ENCODE data around the gene ZNF71. TPM values are rescaled to one million over a fixed set of nuclear protein-coding genes. Genes with fewer than 3 reads are reported as not detected.

The ZNF71 gene
- total and polyA plus RNA-seq, 8 donors, result 2.1 to 18.2 (median 6.6) TPM; not detected in 1

GRCh38 chr19:56566904-56567273, 28.2 kb upstream of the ZNF71 start:
- peak; percentile 46 to 65 for DNase-seq
- Histone ChIP-seq H3K36me3 (peaks cover 11 to 62% (median 37%) of the 10 kb centered on the region in 4 donors), H3K9me3 (peaks cover 44 to 94% (median 66%) of the 10 kb centered on the region in 4 donors), H3K4me3 (peak overlapping the region; percentile 81 to 97 (median 87)), H3K27ac (peak overlapping the region; percentile 81 to 87 (median 83)), H3K27me3 (no peaks in the 10 kb centered on the region), H3K4me1 (peaks cover 0 to 20% (median 15%) of the 10 kb centered on the region in 4 donors)
- WGBS, 5 donors, result 0 to 5% (median 2%) methylated on average over 15 to 23 of the region's 23 CpGs
- intact Hi-C loops (cut with DNase I; ENCODE audit: low total_unique reads), result no loop called here
- TF ChIP-seq EP300 (IDR thresholded peaks at IDR 0.05), result no peak
- no peak for TF ChIP-seq POLR2A (IDR thresholded peaks at IDR 0.05)
- no peak for TF ChIP-seq POLR2AphosphoS5 (IDR thresholded peaks at IDR 0.05)
- no peak for TF ChIP-seq CTCF (IDR thresholded peaks at IDR 0.05)

GRCh38 chr19:56567274-56568120, 27.6 kb upstream of the ZNF71 start, which contains the start of gene ZNF470:
Gene ZNF470, plus strand, starts transcription at chr19:56567468. Its CDS starts 2,844 bp downstream, at chr19:56570312.
- WGBS, 5 donors, result 2 to 11% (median 4%) methylated on average over 35 to 66 of the region's 66 CpGs

GRCh38 chr19:56572589-56572988, 22.5 kb upstream of the ZNF71 start:
- Histone ChIP-seq H3K36me3 (peaks cover 30 to 91% (median 87%) of the 10 kb centered on the region in 4 donors), H3K9me3 (peaks cover 66 to 100% (median 87%) of the 10 kb centered on the region in 4 donors), H3K27ac (no peak overlapping the region), H3K27me3 (no peaks in the 10 kb centered on the region), H3K4me3 (no peak overlapping the region), H3K4me1 (peaks cover 0 to 13% (median 8%) of the 10 kb centered on the region in 4 donors)
- intact Hi-C loops (cut with DNase I; ENCODE audit: low total_unique reads), result no loop called here
- 49 to 70% (median 50%) methylated on average over 2 of the region's 2 CpGs for WGBS, 5 donors
- TF ChIP-seq POLR2A (IDR thresholded peaks at IDR 0.05) (no peak), CTCF (IDR thresholded peaks at IDR 0.05) (no peak), EP300 (IDR thresholded peaks at IDR 0.05) (no peak), POLR2AphosphoS5 (IDR thresholded peaks at IDR 0.05) (no peak)
- no peak for DNase-seq

More at GRCh38 chr19:56567274-56568120, 27.6 kb upstream of the ZNF71 start, which contains the start of gene ZNF470:
- Histone ChIP-seq H3K4me3 (peak within 1 kb of the TSS; percentile 81 to 97 (median 87)), H3K9me3 (peaks cover 42 to 94% (median 66%) of the 10 kb centered on the region in 4 donors), H3K36me3 (peaks cover 11 to 63% (median 41%) of the 10 kb centered on the region in 4 donors), H3K27ac (peak within 1 kb of the TSS; percentile 81 to 87 (median 83)), H3K27me3 (no peaks in the 10 kb centered on the region), H3K4me1 (peaks cover 0 to 20% (median 15%) of the 10 kb centered on the region in 4 donors)
- intact Hi-C loops (cut with DNase I; ENCODE audit: low total_unique reads), result no loop called here
- DNase-seq, result peak; percentile 96 to 98
- TF ChIP-seq POLR2AphosphoS5 (IDR thresholded peaks at IDR 0.05) (peak; percentile 52 to 88 (median 59)), CTCF (IDR thresholded peaks at IDR 0.05) (no peak)

GRCh38 chr19:56573914-56574313, 21.2 kb upstream of the ZNF71 start:
- no peak overlapping the region for H3K27ac ChIP-seq
- H3K9me3 ChIP-seq, result peaks cover 79 to 100% (median 96%) of the 10 kb centered on the region in 4 donors
- H3K36me3 ChIP-seq, result peaks cover 30 to 99% (median 84%) of the 10 kb centered on the region in 4 donors
- H3K27me3 ChIP-seq, result no peaks in the 10 kb centered on the region
- no peak for DNase-seq
- WGBS, 5 donors, result 96 to 100% (median 97%) methylated on average over 3 of the region's 3 CpGs
- no peak for TF ChIP-seq EP300 (IDR thresholded peaks at IDR 0.05)
- no peak for TF ChIP-seq POLR2AphosphoS5 (IDR thresholded peaks at IDR 0.05)
- no peak for TF ChIP-seq POLR2A (IDR thresholded peaks at IDR 0.05)
- TF ChIP-seq CTCF (IDR thresholded peaks at IDR 0.05), result no peak
- no peaks in the 10 kb centered on the region for H3K4me1 ChIP-seq
- intact Hi-C loops (cut with DNase I; ENCODE audit: low total_unique reads), result no loop called here
- H3K4me3 ChIP-seq, result no peak overlapping the region
